Pons (tissue), 1 donor: ENCODE data around the gene YIPF3.
A peak's percentile ranks its signal among the peaks of the same experiment; 100 is the strongest.
"Not testable (repeated sequence)": the region's sequence is repeated elsewhere in the genome, so short reads cannot be mapped to it uniquely, and the experiment has no call there.

Experiments
- DNase-seq: peaks from one replicate; pipeline ENCODE4 v3.0.0-alpha.2; 2016; ENCODE audit warnings: low spot score

YIPF3 gene

GRCh38 chr6:43493230-43493629 is 23.5 kb downstream of the YIPF3 start:
- no peak for DNase-seq

GRCh38 chr6:43492673-43493072 is 24.1 kb downstream of the YIPF3 start:
- no peak for DNase-seq

GRCh38 chr6:43491750-43492661 is 24.7 kb downstream of the YIPF3 start:
- peak; percentile 89 for DNase-seq

GRCh38 chr6:43490523-43490939 is 26.2 kb downstream of the YIPF3 start:
- peak; percentile 44 for DNase-seq

- DNase-seq, result peak; percentile 99
Measured at GRCh38 chr6:43489277-43490072, 27.3 kb downstream of the YIPF3 start.

- no peak for DNase-seq
Measured at GRCh38 chr6:43488667-43489276, 28.0 kb downstream of the YIPF3 start.

- DNase-seq, result no peak
Measured at GRCh38 chr6:43481591-43482236, 35.0 kb downstream of the YIPF3 start.

- no peak for DNase-seq
Measured at GRCh38 chr6:43481075-43481474, 35.7 kb downstream of the YIPF3 start.

- DNase-seq, result no peak
Measured at GRCh38 chr6:43478008-43478372, 38.7 kb downstream of the YIPF3 start.

- DNase-seq, result peak; percentile 82
Measured at GRCh38 chr6:43477235-43478007, 39.3 kb downstream of the YIPF3 start, which contains the start of gene TJAP1. TJAP1 (plus strand) TSS chr6:43477570; CDS start chr6:43499002, 21,432 bp downstream.

- no peak for DNase-seq
Measured at GRCh38 chr6:43476746-43477145, 40.0 kb downstream of the YIPF3 start.

- DNase-seq, result no peak
Measured at GRCh38 chr6:43475516-43475915, 41.2 kb downstream of the YIPF3 start.

GRCh38 chr6:43472515-43472914 is 44.2 kb downstream of the YIPF3 start:
- DNase-seq, result no peak

GRCh38 chr6:43471399-43471798 is 45.3 kb downstream of the YIPF3 start:
- no peak for DNase-seq

- DNase-seq, result no peak
Measured at GRCh38 chr6:43469947-43470346, 46.8 kb downstream of the YIPF3 start.

GRCh38 chr6:43468748-43469681 is 47.7 kb downstream of the YIPF3 start:
- no peak for DNase-seq

- DNase-seq, result no peak
Measured at GRCh38 chr6:43468240-43468639, 48.5 kb downstream of the YIPF3 start.

- DNase-seq, result no peak
Measured at GRCh38 chr6:43467752-43468151, 49.0 kb downstream of the YIPF3 start.

- not testable (repeated sequence) for DNase-seq
Measured at GRCh38 chr6:43467265-43467664, 49.5 kb downstream of the YIPF3 start.

GRCh38 chr6:43465948-43466347 is 50.8 kb downstream of the YIPF3 start:
- no peak for DNase-seq
